ENCODE results near the gene GATD1.

DNA sequence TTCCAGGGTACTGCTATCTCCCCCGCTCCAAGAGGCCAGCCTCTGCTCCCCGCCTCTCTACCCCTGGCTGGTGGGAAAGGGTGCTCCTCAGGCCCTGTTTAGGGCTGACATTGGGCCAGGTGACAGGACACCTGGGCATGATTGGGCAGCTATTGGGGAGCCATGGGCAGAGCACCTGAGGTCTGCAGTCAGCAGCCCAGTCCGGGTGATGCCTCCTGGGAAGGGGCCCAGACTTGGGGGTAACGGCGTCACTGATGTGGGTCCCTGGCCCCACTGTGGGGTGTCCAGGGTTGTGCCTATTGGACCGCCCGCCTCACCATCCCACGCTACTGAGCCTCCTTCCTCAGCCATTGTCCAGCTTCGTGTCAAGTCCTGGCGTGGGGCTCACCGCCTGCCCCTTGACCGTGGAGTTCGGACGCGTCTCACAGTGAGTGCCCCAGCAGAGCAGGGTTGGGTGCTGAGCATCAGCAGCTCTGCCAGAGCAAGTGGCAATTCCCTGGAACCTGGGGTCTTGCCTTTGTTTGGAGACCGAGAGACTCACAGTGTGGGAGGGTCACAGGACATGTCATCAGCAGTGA lies 2.8 kb upstream of the GATD1 start:
- TF ChIP-seq, protein P1, sequence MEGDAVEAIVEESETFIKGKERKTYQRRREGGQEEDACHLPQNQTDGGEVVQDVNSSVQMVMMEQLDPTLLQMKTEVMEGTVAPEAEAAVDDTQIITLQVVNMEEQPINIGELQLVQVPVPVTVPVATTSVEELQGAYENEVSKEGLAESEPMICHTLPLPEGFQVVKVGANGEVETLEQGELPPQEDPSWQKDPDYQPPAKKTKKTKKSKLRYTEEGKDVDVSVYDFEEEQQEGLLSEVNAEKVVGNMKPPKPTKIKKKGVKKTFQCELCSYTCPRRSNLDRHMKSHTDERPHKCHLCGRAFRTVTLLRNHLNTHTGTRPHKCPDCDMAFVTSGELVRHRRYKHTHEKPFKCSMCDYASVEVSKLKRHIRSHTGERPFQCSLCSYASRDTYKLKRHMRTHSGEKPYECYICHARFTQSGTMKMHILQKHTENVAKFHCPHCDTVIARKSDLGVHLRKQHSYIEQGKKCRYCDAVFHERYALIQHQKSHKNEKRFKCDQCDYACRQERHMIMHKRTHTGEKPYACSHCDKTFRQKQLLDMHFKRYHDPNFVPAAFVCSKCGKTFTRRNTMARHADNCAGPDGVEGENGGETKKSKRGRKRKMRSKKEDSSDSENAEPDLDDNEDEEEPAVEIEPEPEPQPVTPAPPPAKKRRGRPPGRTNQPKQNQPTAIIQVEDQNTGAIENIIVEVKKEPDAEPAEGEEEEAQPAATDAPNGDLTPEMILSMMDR (conservative IDR thresholded peaks at IDR 0.05; ENCODE audit: low read length), result no peak
- TF ChIP-seq EZH2phosphoT487 (IDR thresholded peaks at IDR 0.05; ENCODE audit: borderline replicate concordance, low read depth, low read length), result no peak
